Measurements from ENCODE around the gene CCK.

The CCK gene

DNA sequence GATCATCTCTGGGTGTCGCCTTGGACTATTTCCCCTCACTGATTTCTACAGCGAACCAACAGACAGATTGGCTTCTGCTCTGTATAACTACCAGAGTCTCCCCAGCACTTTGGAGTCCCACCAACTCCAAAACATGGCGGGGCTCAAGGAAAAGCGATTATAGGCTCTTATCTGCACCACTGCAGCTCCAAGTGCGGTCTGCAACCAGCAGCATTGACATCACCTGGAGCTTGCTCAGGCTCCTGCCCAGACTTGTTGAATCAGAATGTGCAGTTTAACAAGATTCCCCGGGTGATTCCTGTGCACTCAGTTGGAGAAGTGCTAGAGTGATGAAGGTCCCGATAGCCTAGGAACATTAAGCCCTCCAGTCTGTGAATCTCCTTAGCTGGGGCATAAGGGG, 9.0 kb downstream of the CCK start:
- Histone ChIP-seq H3K9ac (ENCODE audit: low read length) (no peak overlapping the region), H3K36me3 (replicated peaks; ENCODE audit: insufficient read depth, low read length) (no peaks in the 10 kb centered on the region), H3K9me2 (replicated peaks; ENCODE audit: insufficient read depth, low read length) (no peaks in the 10 kb centered on the region), H3K9me3 (replicated peaks; ENCODE audit: insufficient read depth, low read length) (no peaks in the 10 kb centered on the region), H3F3A (ENCODE audit: insufficient read depth, low read length) (no peaks in the 10 kb centered on the region), H3K27ac (ENCODE audit: low read length) (no peak overlapping the region), H4K20me1 (ENCODE audit: insufficient read depth, low read length) (no peaks in the 10 kb centered on the region), H3K4me1 (ENCODE audit: low read length) (no peaks in the 10 kb centered on the region), H3K79me2 (ENCODE audit: low read length) (no peaks in the 10 kb centered on the region), H3K27me3 (replicated peaks; ENCODE audit: insufficient read depth, low read length) (no peaks in the 10 kb centered on the region), H3K4me3 (ENCODE audit: low read length) (no peak overlapping the region), H2AFZ (ENCODE audit: low read length) (no peak overlapping the region), H3K4me2 (ENCODE audit: low read depth, low read length) (no peak overlapping the region)
- DNase-seq: no peak
- no peak for TF ChIP-seq EZH2 (optimal IDR thresholded peaks at IDR 0.05; ENCODE audit: low read depth, low read length)

GRCh38 chr3:42256135-42256819, 9.7 kb downstream of the CCK start:
- Histone ChIP-seq H3K36me3 (replicated peaks; ENCODE audit: insufficient read depth, low read length) (no peaks in the 10 kb centered on the region), H3K4me2 (ENCODE audit: low read depth, low read length) (no peak overlapping the region), H3F3A (ENCODE audit: insufficient read depth, low read length) (no peaks in the 10 kb centered on the region), H3K79me2 (ENCODE audit: low read length) (no peaks in the 10 kb centered on the region), H3K9me2 (replicated peaks; ENCODE audit: insufficient read depth, low read length) (no peaks in the 10 kb centered on the region), H4K20me1 (ENCODE audit: insufficient read depth, low read length) (no peaks in the 10 kb centered on the region), H3K4me3 (ENCODE audit: low read length) (no peak overlapping the region), H3K9ac (ENCODE audit: low read length) (no peak overlapping the region), H3K9me3 (replicated peaks; ENCODE audit: insufficient read depth, low read length) (no peaks in the 10 kb centered on the region), H3K27me3 (replicated peaks; ENCODE audit: insufficient read depth, low read length) (no peaks in the 10 kb centered on the region), H2AFZ (ENCODE audit: low read length) (no peak overlapping the region), H3K4me1 (ENCODE audit: low read length) (no peaks in the 10 kb centered on the region), H3K27ac (ENCODE audit: low read length) (no peak overlapping the region)
- no peak for DNase-seq
- TF ChIP-seq EZH2 (optimal IDR thresholded peaks at IDR 0.05; ENCODE audit: low read depth, low read length) (no peak), EZH2phosphoT487 (IDR thresholded peaks at IDR 0.05; ENCODE audit: low read length) (no peak)
- TF ChIP-seq, protein P1, sequence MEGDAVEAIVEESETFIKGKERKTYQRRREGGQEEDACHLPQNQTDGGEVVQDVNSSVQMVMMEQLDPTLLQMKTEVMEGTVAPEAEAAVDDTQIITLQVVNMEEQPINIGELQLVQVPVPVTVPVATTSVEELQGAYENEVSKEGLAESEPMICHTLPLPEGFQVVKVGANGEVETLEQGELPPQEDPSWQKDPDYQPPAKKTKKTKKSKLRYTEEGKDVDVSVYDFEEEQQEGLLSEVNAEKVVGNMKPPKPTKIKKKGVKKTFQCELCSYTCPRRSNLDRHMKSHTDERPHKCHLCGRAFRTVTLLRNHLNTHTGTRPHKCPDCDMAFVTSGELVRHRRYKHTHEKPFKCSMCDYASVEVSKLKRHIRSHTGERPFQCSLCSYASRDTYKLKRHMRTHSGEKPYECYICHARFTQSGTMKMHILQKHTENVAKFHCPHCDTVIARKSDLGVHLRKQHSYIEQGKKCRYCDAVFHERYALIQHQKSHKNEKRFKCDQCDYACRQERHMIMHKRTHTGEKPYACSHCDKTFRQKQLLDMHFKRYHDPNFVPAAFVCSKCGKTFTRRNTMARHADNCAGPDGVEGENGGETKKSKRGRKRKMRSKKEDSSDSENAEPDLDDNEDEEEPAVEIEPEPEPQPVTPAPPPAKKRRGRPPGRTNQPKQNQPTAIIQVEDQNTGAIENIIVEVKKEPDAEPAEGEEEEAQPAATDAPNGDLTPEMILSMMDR (IDR thresholded peaks at IDR 0.05; ENCODE audit: low read length): no peak

- Histone ChIP-seq H3K27ac (ENCODE audit: low read length) (no peak overlapping the region), H3K9ac (ENCODE audit: low read length) (no peak overlapping the region), H3K36me3 (replicated peaks; ENCODE audit: insufficient read depth, low read length) (no peaks in the 10 kb centered on the region), H4K20me1 (ENCODE audit: insufficient read depth, low read length) (no peaks in the 10 kb centered on the region), H2AFZ (ENCODE audit: low read length) (no peak overlapping the region), H3K4me1 (ENCODE audit: low read length) (no peaks in the 10 kb centered on the region), H3K4me3 (ENCODE audit: low read length) (no peak overlapping the region), H3K9me2 (replicated peaks; ENCODE audit: insufficient read depth, low read length) (no peaks in the 10 kb centered on the region), H3K4me2 (ENCODE audit: low read depth, low read length) (no peak overlapping the region), H3K9me3 (replicated peaks; ENCODE audit: insufficient read depth, low read length) (no peaks in the 10 kb centered on the region), H3K79me2 (ENCODE audit: low read length) (no peaks in the 10 kb centered on the region), H3K27me3 (replicated peaks; ENCODE audit: insufficient read depth, low read length) (no peaks in the 10 kb centered on the region), H3F3A (ENCODE audit: insufficient read depth, low read length) (no peaks in the 10 kb centered on the region)
- TF ChIP-seq EZH2 (optimal IDR thresholded peaks at IDR 0.05; ENCODE audit: low read depth, low read length) (no peak), EZH2phosphoT487 (IDR thresholded peaks at IDR 0.05; ENCODE audit: low read length) (no peak)
- TF ChIP-seq, protein P1 (IDR thresholded peaks at IDR 0.05; ENCODE audit: low read length): no peak
- DNase-seq: no peak
These were observed 11.4 kb downstream of the CCK start for GRCh38 chr3:42254566-42254965.

- Histone ChIP-seq H3K9ac (ENCODE audit: low read length) (no peak overlapping the region), H3F3A (ENCODE audit: insufficient read depth, low read length) (no peaks in the 10 kb centered on the region), H4K20me1 (ENCODE audit: insufficient read depth, low read length) (no peaks in the 10 kb centered on the region), H3K4me2 (ENCODE audit: low read depth, low read length) (no peak overlapping the region), H3K27me3 (replicated peaks; ENCODE audit: insufficient read depth, low read length) (no peaks in the 10 kb centered on the region), H3K36me3 (replicated peaks; ENCODE audit: insufficient read depth, low read length) (no peaks in the 10 kb centered on the region), H3K9me3 (replicated peaks; ENCODE audit: insufficient read depth, low read length) (no peaks in the 10 kb centered on the region), H3K79me2 (ENCODE audit: low read length) (no peaks in the 10 kb centered on the region), H3K9me2 (replicated peaks; ENCODE audit: insufficient read depth, low read length) (no peaks in the 10 kb centered on the region), H3K27ac (ENCODE audit: low read length) (no peak overlapping the region), H3K4me3 (ENCODE audit: low read length) (no peak overlapping the region), H2AFZ (ENCODE audit: low read length) (no peak overlapping the region), H3K4me1 (ENCODE audit: low read length) (peaks cover 8% of the 10 kb centered on the region)
- TF ChIP-seq, protein P1 (IDR thresholded peaks at IDR 0.05; ENCODE audit: low read length): no peak
- no peak for TF ChIP-seq EZH2 (optimal IDR thresholded peaks at IDR 0.05; ENCODE audit: low read depth, low read length)
- no peak for TF ChIP-seq EZH2phosphoT487 (IDR thresholded peaks at IDR 0.05; ENCODE audit: low read length)
- DNase-seq: no peak
These were observed 15.2 kb downstream of the CCK start for GRCh38 chr3:42250761-42251160.
